Measurements from ENCODE around the gene ZFP36L1. TPM values are rescaled to one million over a fixed set of nuclear protein-coding genes. Genes with fewer than 3 reads are reported as not detected.

Gene ZFP36L1
- total and polyA plus RNA-seq, 10 of the 15 experiments (the other 5 are each of a cell fraction or from before 2014, with no cell fraction given), result 22.0 to 184 (median 66.1) TPM

DNA sequence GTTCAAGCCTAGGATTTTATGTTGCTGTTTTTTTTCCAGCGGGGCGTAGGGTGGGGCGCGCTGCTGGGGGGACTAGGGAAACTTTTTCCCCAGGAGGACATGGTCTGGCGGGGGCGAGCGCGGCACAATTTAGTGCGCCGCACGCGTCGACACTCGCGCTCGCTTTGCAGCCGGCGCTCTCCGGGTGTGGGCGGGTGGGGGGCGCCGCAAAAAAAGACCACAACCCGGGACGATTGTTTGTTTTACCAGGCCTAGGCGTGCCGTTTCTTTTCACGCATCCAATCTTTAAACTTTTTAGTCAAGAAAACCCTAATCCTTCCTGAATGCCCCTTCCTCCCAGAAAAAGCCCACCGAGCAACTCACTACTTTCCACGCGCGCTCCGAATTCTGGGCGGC is 865 bp upstream of the ZFP36L1 start (continued):
- TF ChIP-seq E2F4 (IDR thresholded peaks at IDR 0.05; ENCODE audit: low read depth, low read length), result no peak
- TF ChIP-seq, protein P1, sequence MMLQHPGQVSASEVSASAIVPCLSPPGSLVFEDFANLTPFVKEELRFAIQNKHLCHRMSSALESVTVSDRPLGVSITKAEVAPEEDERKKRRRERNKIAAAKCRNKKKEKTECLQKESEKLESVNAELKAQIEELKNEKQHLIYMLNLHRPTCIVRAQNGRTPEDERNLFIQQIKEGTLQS (IDR thresholded peaks at IDR 0.05; ENCODE audit: borderline replicate concordance, extremely low read depth, low read depth, low read length), result no peak
- peak; percentile 18; the same call in 1 of the 2 replicates for TF ChIP-seq CBFB (IDR thresholded peaks at IDR 0.05; ENCODE audit: low read depth)
- no peak for TF ChIP-seq PBX3 (IDR thresholded peaks at IDR 0.05; ENCODE audit: insufficient replicate concordance, low read depth, low read length)
- TF ChIP-seq SREBF2 (IDR thresholded peaks at IDR 0.05; ENCODE audit: low read length), result no peak
- no peak for TF ChIP-seq FOS (IDR thresholded peaks at IDR 0.05; ENCODE audit: borderline replicate concordance, extremely low read depth, insufficient read length)
- TF ChIP-seq SMAD1 (IDR thresholded peaks at IDR 0.05; ENCODE audit: low read depth, partially characterized antibody), result peak; percentile 18
- TF ChIP-seq CEBPB (IDR thresholded peaks at IDR 0.05; ENCODE audit: borderline replicate concordance in 1 of 2, low read depth in 2 of 2, low read length in 2 of 2), result no peak
- no peak for TF ChIP-seq E4F1 (IDR thresholded peaks at IDR 0.05; ENCODE audit: borderline replicate concordance, partially characterized antibody)
- no peak for TF ChIP-seq NBN (IDR thresholded peaks at IDR 0.05)
- TF ChIP-seq, protein P2, sequence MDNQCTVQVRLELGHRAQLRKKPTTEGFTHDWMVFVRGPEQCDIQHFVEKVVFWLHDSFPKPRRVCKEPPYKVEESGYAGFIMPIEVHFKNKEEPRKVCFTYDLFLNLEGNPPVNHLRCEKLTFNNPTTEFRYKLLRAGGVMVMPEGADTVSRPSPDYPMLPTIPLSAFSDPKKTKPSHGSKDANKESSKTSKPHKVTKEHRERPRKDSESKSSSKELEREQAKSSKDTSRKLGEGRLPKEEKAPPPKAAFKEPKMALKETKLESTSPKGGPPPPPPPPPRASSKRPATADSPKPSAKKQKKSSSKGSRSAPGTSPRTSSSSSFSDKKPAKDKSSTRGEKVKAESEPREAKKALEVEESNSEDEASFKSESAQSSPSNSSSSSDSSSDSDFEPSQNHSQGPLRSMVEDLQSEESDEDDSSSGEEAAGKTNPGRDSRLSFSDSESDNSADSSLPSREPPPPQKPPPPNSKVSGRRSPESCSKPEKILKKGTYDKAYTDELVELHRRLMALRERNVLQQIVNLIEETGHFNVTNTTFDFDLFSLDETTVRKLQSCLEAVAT (IDR thresholded peaks at IDR 0.05), result no peak
- no peak for TF ChIP-seq SIX5 (IDR thresholded peaks at IDR 0.05; ENCODE audit: low read depth, low read length, severe bottlenecking)
- TF ChIP-seq TCF7 (IDR thresholded peaks at IDR 0.05; ENCODE audit: borderline replicate concordance), result no peak
- TF ChIP-seq POLR2A (IDR thresholded peaks at IDR 0.05; ENCODE audit: low read depth, low read length), result peak; percentile 72; the same call in 1 of the 2 replicates
- no peak for TF ChIP-seq CTCF (IDR thresholded peaks at IDR 0.05 in 2 of 3, conservative IDR thresholded peaks at IDR 0.05 in 1 of 3; ENCODE audit: control insufficient read depth in 2 of 3, extremely low read depth in 1 of 3, insufficient read depth in 1 of 3, low read depth in 3 of 3, low read length in 3 of 3)
- TF ChIP-seq, protein P3, sequence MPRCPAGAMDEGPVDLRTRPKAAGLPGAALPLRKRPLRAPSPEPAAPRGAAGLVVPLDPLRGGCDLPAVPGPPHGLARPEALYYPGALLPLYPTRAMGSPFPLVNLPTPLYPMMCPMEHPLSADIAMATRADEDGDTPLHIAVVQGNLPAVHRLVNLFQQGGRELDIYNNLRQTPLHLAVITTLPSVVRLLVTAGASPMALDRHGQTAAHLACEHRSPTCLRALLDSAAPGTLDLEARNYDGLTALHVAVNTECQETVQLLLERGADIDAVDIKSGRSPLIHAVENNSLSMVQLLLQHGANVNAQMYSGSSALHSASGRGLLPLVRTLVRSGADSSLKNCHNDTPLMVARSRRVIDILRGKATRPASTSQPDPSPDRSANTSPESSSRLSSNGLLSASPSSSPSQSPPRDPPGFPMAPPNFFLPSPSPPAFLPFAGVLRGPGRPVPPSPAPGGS (IDR thresholded peaks at IDR 0.05; ENCODE audit: borderline replicate concordance, insufficient read depth, low read depth, low read length, poor library complexity, severe bottlenecking), result no peak
- no peak for TF ChIP-seq NR2F1 (conservative IDR thresholded peaks at IDR 0.05)
- TF ChIP-seq TARDBP (IDR thresholded peaks at IDR 0.05; ENCODE audit: borderline replicate concordance), result no peak
- no peak for TF ChIP-seq ESRRA (IDR thresholded peaks at IDR 0.05; ENCODE audit: low read length)

All from GM12878 (cell line).